ENCODE data around the gene LRFN2. TPM values are rescaled to one million over a fixed set of nuclear protein-coding genes. Genes with fewer than 3 reads are reported as not detected.

Gene LRFN2
- polyA plus RNA-seq, 1 donor (not counting 4 experiments of a cell fraction or from before 2014, with no cell fraction given): not detected

DNA sequence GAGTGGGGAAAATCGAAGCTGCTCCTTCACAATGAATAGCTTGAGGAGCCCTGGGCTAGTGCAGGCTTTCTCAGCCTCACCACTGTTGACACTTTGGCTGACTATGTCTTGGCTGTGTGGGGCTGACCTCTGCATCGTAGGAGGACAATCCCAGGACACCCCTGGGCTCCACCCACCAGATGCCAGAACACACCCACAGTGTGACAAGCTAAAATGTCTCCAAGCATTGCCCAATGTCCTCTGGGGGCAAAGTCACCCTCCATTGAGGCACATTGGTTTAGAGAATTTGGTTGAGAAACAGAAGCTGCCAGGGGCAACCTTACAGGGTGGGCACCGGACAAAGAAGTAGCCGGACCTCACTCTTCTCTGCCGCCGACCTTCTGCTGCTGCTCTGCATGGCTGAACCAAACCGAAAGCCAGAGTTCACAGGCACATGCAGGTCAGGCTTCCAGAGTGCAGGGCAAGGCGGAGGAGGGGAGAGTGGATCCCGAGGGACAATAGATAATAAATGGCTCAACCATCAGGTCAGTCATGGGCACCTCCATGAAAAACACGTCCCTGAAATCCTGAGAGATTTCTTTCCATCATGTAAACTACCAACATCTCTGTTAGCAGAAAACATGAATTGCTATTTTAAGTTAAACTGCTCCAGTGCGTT is 189.0 kb downstream of the LRFN2 start:
- Histone ChIP-seq H3K36me3 (ENCODE audit: control insufficient read depth in 2 of 2, extremely low read depth in 1 of 2, insufficient read depth in 2 of 2, low read length in 2 of 2) (no peaks in the 10 kb centered on the region), H3K4me1 (ENCODE audit: control insufficient read depth, extremely low read depth, insufficient read depth, low read length) (peaks cover 10% of the 10 kb centered on the region), H2AFZ (ENCODE audit: control insufficient read depth, low read length) (no peak overlapping the region), H3K9me1 (ENCODE audit: control insufficient read depth, extremely low read depth, insufficient read depth, low read length) (no peaks in the 10 kb centered on the region), H3K4me2 (ENCODE audit: control insufficient read depth, extremely low read depth, insufficient read depth, low read depth, low read length) (no peak overlapping the region), H3K4me3 (ENCODE audit: control insufficient read depth in 2 of 3, extremely low read depth in 1 of 3, insufficient read depth in 2 of 3, low read depth in 1 of 3, low read length in 3 of 3) (no peak overlapping the region), H3K27me3 (ENCODE audit: control insufficient read depth, extremely low read depth, insufficient read depth, low read length) (no peaks in the 10 kb centered on the region), H4K20me1 (ENCODE audit: control insufficient read depth, extremely low read depth, insufficient read depth, low read length) (no peaks in the 10 kb centered on the region), H3K9ac (ENCODE audit: control insufficient read depth, extremely low read depth, insufficient read depth, low read length) (no peak overlapping the region), H3K27ac (ENCODE audit: control insufficient read depth, insufficient read depth, low read length) (no peak overlapping the region), H3K9me3 (ENCODE audit: control insufficient read depth, low read depth, low read length) (no peaks in the 10 kb centered on the region), H3K79me2 (ENCODE audit: control insufficient read depth, insufficient read depth, low read length) (no peaks in the 10 kb centered on the region)
- DNase-seq (ENCODE audit: low read depth, low spot score): no peak
- no peak for FAIRE-seq
- TF ChIP-seq, protein P1, sequence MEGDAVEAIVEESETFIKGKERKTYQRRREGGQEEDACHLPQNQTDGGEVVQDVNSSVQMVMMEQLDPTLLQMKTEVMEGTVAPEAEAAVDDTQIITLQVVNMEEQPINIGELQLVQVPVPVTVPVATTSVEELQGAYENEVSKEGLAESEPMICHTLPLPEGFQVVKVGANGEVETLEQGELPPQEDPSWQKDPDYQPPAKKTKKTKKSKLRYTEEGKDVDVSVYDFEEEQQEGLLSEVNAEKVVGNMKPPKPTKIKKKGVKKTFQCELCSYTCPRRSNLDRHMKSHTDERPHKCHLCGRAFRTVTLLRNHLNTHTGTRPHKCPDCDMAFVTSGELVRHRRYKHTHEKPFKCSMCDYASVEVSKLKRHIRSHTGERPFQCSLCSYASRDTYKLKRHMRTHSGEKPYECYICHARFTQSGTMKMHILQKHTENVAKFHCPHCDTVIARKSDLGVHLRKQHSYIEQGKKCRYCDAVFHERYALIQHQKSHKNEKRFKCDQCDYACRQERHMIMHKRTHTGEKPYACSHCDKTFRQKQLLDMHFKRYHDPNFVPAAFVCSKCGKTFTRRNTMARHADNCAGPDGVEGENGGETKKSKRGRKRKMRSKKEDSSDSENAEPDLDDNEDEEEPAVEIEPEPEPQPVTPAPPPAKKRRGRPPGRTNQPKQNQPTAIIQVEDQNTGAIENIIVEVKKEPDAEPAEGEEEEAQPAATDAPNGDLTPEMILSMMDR (optimal IDR thresholded peaks at IDR 0.05 in 1 of 3, IDR thresholded peaks at IDR 0.05 in 1 of 3, conservative IDR thresholded peaks at IDR 0.05 in 1 of 3; ENCODE audit: extremely low read depth in 1 of 3, insufficient read depth in 2 of 3, low read length in 3 of 3): no peak
- dilution Hi-C loops (cut with MboI; ENCODE audit: extremely low pct_ligation_motif_present, low sequenced_read_pairs): no loop called here

DNA sequence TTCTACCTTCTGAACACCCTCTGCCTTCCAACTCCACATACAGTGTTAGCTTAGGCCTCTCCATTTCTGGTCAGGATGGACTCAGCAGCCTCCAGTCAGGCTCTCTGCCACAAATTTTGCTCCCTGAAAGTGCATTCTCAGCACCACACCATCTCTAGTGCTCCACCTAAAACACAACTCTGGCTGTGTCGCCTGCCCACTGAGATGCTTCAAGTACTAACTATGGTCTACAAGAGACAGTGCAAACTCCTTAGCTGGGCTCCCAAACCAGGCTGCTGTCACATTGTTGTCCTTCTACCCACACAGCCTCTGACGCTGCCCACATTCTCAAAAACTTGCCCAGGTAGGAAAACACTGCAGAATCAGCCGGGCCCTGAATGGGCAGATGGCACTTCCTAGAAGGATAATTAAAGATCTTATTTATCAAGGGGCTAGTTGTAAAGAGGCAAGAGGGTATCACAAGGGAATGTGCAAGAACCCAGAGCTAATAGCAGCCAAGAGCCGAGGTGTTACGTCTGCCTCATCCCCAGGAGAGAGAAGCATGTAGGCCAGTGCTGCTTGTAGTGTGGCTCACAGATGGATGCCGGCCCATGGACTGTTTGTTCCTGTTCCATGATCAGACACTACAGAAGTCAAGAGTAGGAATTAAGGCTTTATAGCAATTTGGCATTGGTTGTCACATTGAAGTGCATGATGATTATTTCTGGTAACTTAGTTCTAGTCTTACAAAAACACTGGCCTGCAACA is 189.7 kb downstream of the LRFN2 start:
- Histone ChIP-seq H3K9me1 (ENCODE audit: control insufficient read depth, extremely low read depth, insufficient read depth, low read length) (no peaks in the 10 kb centered on the region), H3K4me2 (ENCODE audit: control insufficient read depth, extremely low read depth, insufficient read depth, low read depth, low read length) (peak overlapping the region; percentile 58), H3K4me1 (ENCODE audit: control insufficient read depth, extremely low read depth, insufficient read depth, low read length) (peaks cover 10% of the 10 kb centered on the region), H3K27me3 (ENCODE audit: control insufficient read depth, extremely low read depth, insufficient read depth, low read length) (no peaks in the 10 kb centered on the region), H3K4me3 (ENCODE audit: control insufficient read depth in 2 of 3, extremely low read depth in 1 of 3, insufficient read depth in 2 of 3, low read depth in 1 of 3, low read length in 3 of 3) (no peak overlapping the region), H2AFZ (ENCODE audit: control insufficient read depth, low read length) (peak overlapping the region; percentile 37), H3K9ac (ENCODE audit: control insufficient read depth, extremely low read depth, insufficient read depth, low read length) (no peak overlapping the region), H3K36me3 (ENCODE audit: control insufficient read depth in 2 of 2, extremely low read depth in 1 of 2, insufficient read depth in 2 of 2, low read length in 2 of 2) (no peaks in the 10 kb centered on the region), H4K20me1 (ENCODE audit: control insufficient read depth, extremely low read depth, insufficient read depth, low read length) (no peaks in the 10 kb centered on the region), H3K79me2 (ENCODE audit: control insufficient read depth, insufficient read depth, low read length) (no peaks in the 10 kb centered on the region), H3K9me3 (ENCODE audit: control insufficient read depth, low read depth, low read length) (no peaks in the 10 kb centered on the region), H3K27ac (ENCODE audit: control insufficient read depth, insufficient read depth, low read length) (no peak overlapping the region)
- DNase-seq (ENCODE audit: low read depth, low spot score) (no peak), FAIRE-seq (no peak)
- no peak for TF ChIP-seq EZH2 (IDR thresholded peaks at IDR 0.05; ENCODE audit: low read length)
- TF ChIP-seq, protein P1 (optimal IDR thresholded peaks at IDR 0.05 in 1 of 3, IDR thresholded peaks at IDR 0.05 in 1 of 3, conservative IDR thresholded peaks at IDR 0.05 in 1 of 3; ENCODE audit: extremely low read depth in 1 of 3, insufficient read depth in 2 of 3, low read length in 3 of 3): no peak
- dilution Hi-C loops (cut with MboI; ENCODE audit: extremely low pct_ligation_motif_present, low sequenced_read_pairs): no loop called here
